ENCODE data around the gene PARD3.

DNA sequence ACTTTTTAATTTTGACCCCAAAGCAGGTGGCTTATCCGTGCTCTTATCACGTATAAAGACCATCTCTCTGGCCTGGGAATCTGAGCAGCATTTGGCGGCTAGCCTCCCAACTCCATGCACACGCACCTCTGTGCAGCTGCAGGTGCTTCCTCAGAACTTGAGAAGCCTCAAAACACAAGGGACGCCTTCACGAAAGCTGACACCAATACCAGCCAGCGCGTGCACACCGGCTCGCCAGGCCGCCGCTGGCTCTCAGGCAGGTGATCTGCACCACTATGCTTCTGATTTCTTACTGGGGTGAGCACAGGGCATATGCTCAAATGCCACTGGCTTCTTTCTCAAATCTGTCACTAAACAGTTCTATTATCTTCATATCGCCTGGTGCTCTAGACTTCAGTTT is 145.0 kb downstream of the PARD3 start:
- no peak for TF ChIP-seq EZH2 (IDR thresholded peaks at IDR 0.05; ENCODE audit: low read length, missing control alignments)
- TF ChIP-seq, protein P1, sequence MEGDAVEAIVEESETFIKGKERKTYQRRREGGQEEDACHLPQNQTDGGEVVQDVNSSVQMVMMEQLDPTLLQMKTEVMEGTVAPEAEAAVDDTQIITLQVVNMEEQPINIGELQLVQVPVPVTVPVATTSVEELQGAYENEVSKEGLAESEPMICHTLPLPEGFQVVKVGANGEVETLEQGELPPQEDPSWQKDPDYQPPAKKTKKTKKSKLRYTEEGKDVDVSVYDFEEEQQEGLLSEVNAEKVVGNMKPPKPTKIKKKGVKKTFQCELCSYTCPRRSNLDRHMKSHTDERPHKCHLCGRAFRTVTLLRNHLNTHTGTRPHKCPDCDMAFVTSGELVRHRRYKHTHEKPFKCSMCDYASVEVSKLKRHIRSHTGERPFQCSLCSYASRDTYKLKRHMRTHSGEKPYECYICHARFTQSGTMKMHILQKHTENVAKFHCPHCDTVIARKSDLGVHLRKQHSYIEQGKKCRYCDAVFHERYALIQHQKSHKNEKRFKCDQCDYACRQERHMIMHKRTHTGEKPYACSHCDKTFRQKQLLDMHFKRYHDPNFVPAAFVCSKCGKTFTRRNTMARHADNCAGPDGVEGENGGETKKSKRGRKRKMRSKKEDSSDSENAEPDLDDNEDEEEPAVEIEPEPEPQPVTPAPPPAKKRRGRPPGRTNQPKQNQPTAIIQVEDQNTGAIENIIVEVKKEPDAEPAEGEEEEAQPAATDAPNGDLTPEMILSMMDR (conservative IDR thresholded peaks at IDR 0.05 in 1 of 2, IDR thresholded peaks at IDR 0.05 in 1 of 2; ENCODE audit: low read depth in 1 of 2, low read length in 2 of 2): no peak

All from fibroblast of lung (primary cell).